Measurements from ENCODE around the gene PIK3C2A.

Gene PIK3C2A

GRCh38 chr11:17211286-17211685 is 3.5 kb upstream of the PIK3C2A start:
- ChIA-PET CTCF (no interaction called here), POLR2A (ENCODE audit: low non-redundant PET) (no interaction called here)
- no peak for TF ChIP-seq CTCF (conservative IDR thresholded peaks at IDR 0.05; ENCODE audit: low read depth)
- H3K27ac ChIP-seq: no peak overlapping the region
- DNase-seq (ENCODE audit: low spot score): no peak

- H3K27ac ChIP-seq: peak overlapping the region; percentile 45; the same call in 1 of the 2 replicates
- ChIA-PET POLR2A (ENCODE audit: low non-redundant PET) (no interaction called here), CTCF (interaction anchor here (0.6 to 0.7 kb wide), 2 partner anchors 12 to 60 kb away, joined by 3 read pairs; no protein-coding TSS in a partner anchor)
- no peak for DNase-seq (ENCODE audit: low spot score)
- TF ChIP-seq CTCF (conservative IDR thresholded peaks at IDR 0.05; ENCODE audit: low read depth): no peak
Measured at GRCh38 chr11:17209939-17210245, 2.1 kb upstream of the PIK3C2A start.

GRCh38 chr11:17208257-17208999 is 642 bp upstream of the PIK3C2A start:
- ChIA-PET POLR2A (ENCODE audit: low non-redundant PET) (interaction anchor here (0.6 to 1.1 kb wide), 3 partner anchors 131 to 287 kb away, joined by 3 to 5 read pairs (median 4); partner anchors contain the start of gene RPS13), CTCF (no interaction called here)
- DNase-seq (ENCODE audit: low spot score): peak; percentile 89
- TF ChIP-seq CTCF (conservative IDR thresholded peaks at IDR 0.05; ENCODE audit: low read depth): no peak
- peak overlapping the region; percentile 91 for H3K27ac ChIP-seq

- ChIA-PET CTCF (no interaction called here), POLR2A (ENCODE audit: low non-redundant PET) (no interaction called here)
Measured at GRCh38 chr11:17206463-17206862, 1.3 kb downstream of the PIK3C2A start.

GRCh38 chr11:17197431-17197898 is 10.3 kb downstream of the PIK3C2A start:
- TF ChIP-seq CTCF (conservative IDR thresholded peaks at IDR 0.05; ENCODE audit: low read depth): no peak
- ChIA-PET POLR2A (ENCODE audit: low non-redundant PET) (no interaction called here), CTCF (no interaction called here)
- no peak overlapping the region for H3K27ac ChIP-seq
- peak; percentile 44 for DNase-seq (ENCODE audit: low spot score)

More at GRCh38 chr11:17206463-17206862, 1.3 kb downstream of the PIK3C2A start:
- no peak for TF ChIP-seq CTCF (conservative IDR thresholded peaks at IDR 0.05; ENCODE audit: low read depth)
- H3K27ac ChIP-seq: no peak overlapping the region
- no peak for DNase-seq (ENCODE audit: low spot score)

GRCh38 chr11:17188675-17189074 is 19.1 kb downstream of the PIK3C2A start:
- DNase-seq (ENCODE audit: low spot score): no peak
- H3K27ac ChIP-seq: no peak overlapping the region
- ChIA-PET POLR2A (ENCODE audit: low non-redundant PET) (no interaction called here), CTCF (no interaction called here)
- TF ChIP-seq CTCF (conservative IDR thresholded peaks at IDR 0.05; ENCODE audit: low read depth): no peak

Data from RWPE1 (cell line).